GM10266 (cell line): Measurements from ENCODE around the gene ARSK.

Experiments used
- DNase-seq: peaks from one replicate; pipeline ENCODE4 v3.0.0; 2012; ENCODE audit errors: extremely low spot score
- TF ChIP-seq, protein P1 (sequence below): IDR thresholded peaks from 2 replicates; pipeline ENCODE4 v1.5.1; 2012; ENCODE audit warnings: mild to moderate bottlenecking, low read depth; ENCODE audit not compliant: control insufficient read depth, insufficient read depth; ENCODE audit errors: missing control alignments

Gene ARSK

DNA sequence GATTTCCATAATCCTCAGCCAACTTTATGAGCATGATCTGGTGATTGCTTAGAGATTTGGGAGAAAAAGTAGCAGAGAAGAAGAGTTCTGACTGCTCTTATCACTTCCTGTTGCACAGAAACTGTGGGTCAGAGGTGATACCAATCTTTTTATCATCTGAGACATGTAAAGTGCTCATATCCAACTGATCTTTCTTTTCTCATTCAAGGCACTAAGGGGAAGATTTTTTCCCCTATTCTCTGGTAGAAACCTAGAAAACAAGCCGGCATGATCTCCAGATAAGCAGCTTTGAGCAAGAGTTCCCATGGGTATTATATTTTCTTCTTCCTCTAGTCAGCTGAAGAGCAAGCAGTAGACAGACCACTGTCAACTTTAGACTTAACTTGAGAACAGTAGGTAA is 36.0 kb downstream of the ARSK start:
- no peak for DNase-seq

DNA sequence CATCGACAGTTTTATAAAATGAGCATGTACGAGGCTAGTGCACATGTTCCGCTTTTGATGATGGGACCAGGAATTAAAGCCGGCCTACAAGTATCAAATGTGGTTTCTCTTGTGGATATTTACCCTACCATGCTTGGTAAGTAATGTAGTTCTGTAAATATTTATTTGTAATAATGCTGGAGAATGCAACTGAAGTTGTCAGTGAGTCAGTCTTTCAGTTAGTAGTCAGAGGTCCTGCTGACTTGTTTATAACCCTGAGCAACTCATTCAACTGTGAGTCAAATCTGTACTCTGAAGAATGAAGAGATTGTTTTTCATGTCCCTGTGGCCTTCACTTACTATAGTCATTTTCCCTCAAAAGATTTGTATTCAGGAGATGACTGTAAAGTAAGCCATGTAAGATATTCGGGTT is 36.6 kb downstream of the ARSK start:
- TF ChIP-seq, protein P1, sequence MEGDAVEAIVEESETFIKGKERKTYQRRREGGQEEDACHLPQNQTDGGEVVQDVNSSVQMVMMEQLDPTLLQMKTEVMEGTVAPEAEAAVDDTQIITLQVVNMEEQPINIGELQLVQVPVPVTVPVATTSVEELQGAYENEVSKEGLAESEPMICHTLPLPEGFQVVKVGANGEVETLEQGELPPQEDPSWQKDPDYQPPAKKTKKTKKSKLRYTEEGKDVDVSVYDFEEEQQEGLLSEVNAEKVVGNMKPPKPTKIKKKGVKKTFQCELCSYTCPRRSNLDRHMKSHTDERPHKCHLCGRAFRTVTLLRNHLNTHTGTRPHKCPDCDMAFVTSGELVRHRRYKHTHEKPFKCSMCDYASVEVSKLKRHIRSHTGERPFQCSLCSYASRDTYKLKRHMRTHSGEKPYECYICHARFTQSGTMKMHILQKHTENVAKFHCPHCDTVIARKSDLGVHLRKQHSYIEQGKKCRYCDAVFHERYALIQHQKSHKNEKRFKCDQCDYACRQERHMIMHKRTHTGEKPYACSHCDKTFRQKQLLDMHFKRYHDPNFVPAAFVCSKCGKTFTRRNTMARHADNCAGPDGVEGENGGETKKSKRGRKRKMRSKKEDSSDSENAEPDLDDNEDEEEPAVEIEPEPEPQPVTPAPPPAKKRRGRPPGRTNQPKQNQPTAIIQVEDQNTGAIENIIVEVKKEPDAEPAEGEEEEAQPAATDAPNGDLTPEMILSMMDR = no peak
- peak; percentile 31 for DNase-seq

More for the DNA sequence above, 36.0 kb downstream of the ARSK start:
- TF ChIP-seq, protein P1 = no peak

DNA sequence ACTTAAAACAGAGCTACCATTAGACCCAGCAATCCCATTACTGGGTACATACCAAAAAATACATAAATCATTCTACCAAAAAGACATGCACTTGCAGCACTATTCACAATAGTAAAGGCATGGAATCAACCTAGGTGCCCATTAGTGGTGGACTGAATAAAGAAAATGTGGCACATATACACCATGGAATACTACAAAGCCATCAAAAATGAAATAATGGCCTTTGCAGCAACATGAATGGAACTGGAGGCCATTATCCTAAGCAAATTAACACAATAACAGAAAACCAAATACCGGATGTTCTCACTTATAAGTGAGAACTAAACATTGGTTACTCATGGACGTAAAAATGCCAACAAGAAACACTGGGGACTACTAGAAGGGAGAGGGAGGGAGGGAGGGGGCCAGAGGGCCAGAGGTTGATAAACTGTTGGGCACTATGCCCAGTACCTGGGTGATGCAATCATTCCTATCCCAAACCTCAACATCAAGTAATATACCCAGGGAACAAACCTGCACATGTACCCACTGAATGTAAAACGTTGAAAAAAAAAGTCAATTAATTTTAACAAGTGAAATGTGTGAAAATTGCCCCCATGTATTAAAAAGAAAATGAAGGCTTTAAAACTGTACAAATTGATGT is 40.5 kb downstream of the ARSK start:
- TF ChIP-seq, protein P1 = no peak
- no peak for DNase-seq

DNA sequence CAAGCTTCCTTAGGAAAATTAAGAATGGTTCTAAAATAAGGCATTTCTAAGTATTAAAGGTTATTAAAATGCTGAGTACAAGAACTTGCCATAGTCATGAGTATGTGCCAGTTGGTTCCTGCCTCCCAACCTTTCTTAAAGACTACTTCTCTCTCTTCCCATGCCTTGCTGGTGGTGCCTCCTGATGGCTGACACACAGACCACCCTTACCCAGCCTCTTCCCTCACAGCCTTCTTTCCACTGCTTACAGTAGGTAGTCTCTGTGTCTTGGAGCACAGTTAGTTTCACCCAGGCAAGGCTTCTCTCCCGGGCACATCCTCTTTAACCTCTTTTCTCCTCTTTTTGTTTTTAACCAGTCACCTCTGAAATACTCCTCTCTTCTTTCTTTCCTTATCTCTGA is 44.4 kb downstream of the ARSK start:
- DNase-seq = no peak
- TF ChIP-seq, protein P1 = no peak

DNA sequence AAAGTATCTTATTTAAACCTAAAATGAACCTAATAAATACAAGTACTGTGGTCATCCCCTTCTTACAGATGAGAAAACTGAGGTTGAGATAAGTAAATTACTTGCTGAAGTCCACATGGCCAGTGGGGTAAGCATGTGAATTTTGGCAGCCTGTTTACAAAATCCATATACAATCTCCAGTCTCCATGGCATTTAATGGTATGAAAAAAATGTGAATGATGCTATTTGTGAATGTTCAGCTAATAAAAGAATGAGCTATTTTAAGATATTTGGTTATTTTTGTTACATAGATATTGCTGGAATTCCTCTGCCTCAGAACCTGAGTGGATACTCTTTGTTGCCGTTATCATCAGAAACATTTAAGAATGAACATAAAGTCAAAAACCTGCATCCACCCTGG is 45.7 kb downstream of the ARSK start:
- TF ChIP-seq, protein P1 = no peak
- no peak for DNase-seq

DNA sequence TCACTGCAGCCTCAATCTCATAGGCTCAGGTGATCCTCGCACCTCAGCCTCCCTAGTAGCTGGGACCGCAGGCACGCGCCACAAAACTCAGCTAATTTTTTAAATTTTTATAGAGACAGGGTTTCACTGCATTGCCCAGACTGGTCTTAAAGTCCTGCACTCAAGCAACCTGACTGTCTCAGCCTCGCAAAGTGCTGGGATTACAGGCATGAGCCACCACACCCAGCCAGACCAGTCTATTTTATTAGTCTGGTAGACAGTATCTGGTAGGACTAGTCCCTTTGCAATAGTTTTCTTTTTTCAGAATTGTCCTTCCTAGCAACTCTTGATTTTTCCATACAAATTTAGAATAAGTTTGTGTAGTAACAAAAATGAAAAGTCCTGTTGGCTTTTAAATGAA is 50.9 kb downstream of the ARSK start:
- TF ChIP-seq, protein P1 = no peak
- DNase-seq = no peak

DNA sequence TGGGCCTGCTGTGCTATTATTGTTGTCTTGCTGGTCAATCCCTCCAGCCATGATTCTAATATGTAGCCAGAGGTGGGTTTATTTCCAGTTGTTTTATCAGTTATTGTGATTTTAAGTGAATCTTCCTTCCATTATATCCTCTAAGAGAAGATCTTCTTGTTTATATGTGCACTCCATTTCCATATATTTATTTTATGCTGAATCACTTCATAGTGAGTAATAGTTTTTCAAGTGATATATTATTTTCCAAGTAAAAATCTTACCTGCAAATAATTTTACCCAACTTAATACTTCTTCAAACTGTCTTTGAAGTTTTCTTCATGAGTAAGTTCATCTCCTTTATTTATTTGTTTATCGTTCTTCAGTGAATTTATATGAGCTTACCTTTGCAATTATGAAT is 51.5 kb downstream of the ARSK start:
- TF ChIP-seq, protein P1 = no peak
- DNase-seq = no peak
